ENCODE data around the gene KIF1C. TPM values are rescaled to one million over a fixed set of nuclear protein-coding genes. Genes with fewer than 3 reads are reported as not detected.
"Not testable (repeated sequence)": the region's sequence is repeated elsewhere in the genome, so short reads cannot be mapped to it uniquely, and the experiment has no call there.

KIF1C gene
- total RNA-seq, 2 experiments from 2014 or later: 72.7 to 77.3 TPM

DNA sequence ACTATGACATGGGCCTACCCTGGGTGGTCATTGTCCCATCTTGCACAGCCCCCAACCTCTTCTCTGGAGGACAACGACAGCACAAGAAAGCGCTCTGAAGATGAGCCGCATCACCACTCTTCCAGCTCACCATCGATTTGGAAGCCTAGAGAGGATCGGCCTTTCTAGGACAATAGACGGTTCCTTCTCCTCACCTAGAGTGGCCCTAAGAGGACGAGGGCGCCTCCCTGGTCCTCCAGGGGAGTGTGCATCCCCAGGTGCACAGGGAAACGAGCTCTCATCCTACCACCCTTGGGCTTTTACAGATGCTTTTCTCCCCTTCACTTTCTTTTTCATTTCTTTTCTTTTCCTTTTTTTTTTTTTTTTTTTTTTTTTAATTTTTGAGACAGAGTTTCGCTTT, 57.8 kb downstream of the KIF1C start:
- ChIA-PET POLR2A (no interaction called here), CTCF (interaction anchor here (0.6 kb wide), 2 partner anchors 43 to 97 kb away, joined by 3 to 4 read pairs; no protein-coding TSS in a partner anchor)

DNA sequence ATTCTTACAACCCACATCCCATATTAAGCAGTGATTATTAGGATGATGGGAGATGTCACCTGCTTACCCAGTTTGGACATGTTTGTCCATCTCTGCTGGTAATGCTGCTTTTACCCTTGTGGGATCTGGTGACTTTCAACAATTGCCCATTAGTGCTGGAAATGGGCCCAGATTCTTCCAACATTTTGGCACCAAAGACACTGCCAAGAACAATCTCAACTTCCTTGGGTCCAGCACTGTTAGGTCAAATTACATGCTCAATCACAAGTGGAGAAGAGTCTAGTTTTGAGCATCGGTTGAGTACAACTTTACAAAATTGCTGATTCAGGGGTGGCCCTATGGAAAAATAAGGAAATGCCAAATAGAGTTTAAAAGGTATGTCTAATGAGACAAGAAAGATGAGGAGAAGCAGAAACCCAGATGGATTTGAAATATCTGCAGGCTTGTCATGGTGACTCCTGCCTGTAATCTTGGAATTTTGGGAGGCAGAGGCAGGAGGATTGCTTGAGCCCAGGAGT, 67.5 kb downstream of the KIF1C start:
- POLR2A ChIA-PET: no interaction called here
- CTCF ChIA-PET: no interaction called here

DNA sequence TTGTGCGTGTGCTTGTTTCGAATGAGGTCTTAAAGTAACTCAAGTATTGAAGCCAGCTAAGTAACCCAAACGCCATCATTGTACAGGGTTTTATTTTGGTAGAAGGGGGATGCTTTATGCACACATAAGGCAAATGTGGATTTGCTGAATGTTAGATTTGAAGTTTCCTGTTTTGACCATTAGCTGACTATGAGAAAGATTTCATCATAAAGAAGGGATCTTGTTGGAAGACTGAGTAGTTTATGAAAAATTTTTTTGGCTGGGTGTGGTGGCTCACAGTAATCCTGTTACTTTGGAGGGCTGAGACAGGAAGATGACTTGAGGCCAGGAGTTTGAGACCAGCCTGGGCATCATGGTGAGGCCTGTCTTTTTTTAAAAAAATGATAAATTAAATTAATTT, 70.5 kb downstream of the KIF1C start:
- ChIA-PET CTCF (no interaction called here), POLR2A (interaction anchor here (0.6 kb wide), 1 partner anchor 32 kb away, joined by 6 read pairs; no protein-coding TSS in a partner anchor)

DNA sequence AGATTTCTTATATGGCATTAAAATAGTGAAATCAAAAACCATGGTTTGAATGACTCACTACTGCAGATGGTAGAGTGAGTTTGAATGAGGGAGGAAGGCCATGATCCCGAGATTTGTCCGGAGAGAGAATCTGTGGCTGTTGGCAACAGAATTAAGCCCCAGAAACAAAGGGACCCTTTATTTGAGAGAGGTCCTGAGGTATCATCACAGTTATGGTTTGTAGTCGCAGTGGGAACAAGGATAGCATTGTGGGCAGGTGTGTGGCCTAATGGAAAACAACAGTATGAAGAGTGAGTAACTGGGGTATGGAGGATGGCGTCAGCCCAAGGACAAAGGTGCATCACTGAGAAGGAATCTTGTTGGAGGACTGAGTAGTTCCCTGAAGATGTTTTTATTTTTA, 72.0 kb downstream of the KIF1C start:
- POLR2A ChIA-PET: no interaction called here
- CTCF ChIA-PET: no interaction called here

DNA sequence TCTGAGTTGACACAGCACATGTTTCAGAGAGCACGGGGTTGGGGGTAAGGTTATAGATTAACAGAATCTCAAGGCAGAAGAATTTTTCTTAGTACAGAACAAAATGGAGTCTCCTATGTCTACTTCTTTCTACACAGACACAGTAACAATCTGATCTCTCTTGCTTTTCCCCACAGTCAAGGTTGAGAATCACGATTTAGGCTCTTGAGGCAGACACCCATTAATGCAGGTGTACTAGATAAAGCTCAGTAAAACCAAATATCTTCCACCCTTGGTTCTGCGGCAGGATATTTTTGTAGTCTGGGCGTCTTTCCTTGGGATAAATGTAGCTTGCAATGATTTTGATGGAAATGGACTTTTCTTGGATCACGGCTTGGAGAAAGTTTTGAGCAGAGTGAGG, 77.7 kb downstream of the KIF1C start:
- CTCF ChIA-PET, POLR2A ChIA-PET: not testable (repeated sequence)

DNA sequence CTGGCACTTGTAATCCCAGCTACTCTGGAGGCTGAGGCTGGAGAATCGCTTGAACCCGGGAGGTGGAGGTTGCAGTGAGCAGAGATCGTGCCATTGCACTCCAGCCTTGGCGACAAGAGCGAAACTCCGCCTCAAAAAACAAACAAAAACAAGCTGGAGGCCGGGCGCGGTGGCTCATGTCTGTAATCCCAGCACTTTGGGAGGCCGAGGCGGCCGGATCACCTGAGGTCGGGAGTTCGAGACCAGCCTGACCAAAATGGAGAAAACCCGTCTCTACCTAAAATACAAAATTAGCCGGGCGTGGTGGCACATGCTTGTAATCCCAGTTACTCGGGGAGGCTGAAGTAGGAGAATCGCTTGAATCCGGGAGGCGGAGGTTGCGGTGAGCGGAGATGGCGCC, 79.5 kb downstream of the KIF1C start:
- CTCF ChIA-PET: interaction anchor here (0.6 kb wide), 1 partner anchor 8 kb away, joined by 3 read pairs; no protein-coding TSS in a partner anchor
- POLR2A ChIA-PET: not testable (repeated sequence)

DNA sequence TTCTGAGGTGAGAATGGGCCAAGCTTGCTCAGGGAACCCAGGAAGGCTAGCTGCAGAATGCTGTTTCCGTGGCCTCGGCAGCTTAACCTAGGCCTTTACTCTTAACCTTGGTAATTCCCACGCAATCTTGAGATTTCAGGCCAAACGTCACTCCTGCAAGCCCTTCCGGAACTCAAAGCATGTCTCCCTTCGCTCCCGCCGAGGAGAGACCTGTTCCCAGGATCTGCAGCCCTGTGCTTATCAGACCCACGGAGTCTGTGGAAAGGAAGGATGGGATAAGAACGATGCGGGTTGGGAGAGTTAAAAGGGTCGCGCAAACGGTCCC, 80.0 kb downstream of the KIF1C start:
- ChIA-PET CTCF (interaction anchor here (0.6 to 1.1 kb wide), 3 partner anchors 8 to 80 kb away, joined by 3 to 4 read pairs (median 3); partner anchors contain the start of genes INCA1 and KIF1C), POLR2A (no interaction called here)

Other genes starting within 250 kb of the KIF1C start
- gene TM4SF5, start 226.1 kb upstream of the KIF1C start, total RNA-seq: not detected
- under 1 TPM; 0.29 to 0.32 TPM for gene VMO1, start 211.6 kb upstream of the KIF1C start, total RNA-seq
- not detected for gene GLTPD2, start 209.0 kb upstream of the KIF1C start, total RNA-seq
- gene PSMB6, start 201.8 kb upstream of the KIF1C start, total RNA-seq: 100 to 1,000 TPM; 183 to 184 TPM
- 10 to 100 TPM in 1 of 2 experiments, 1 to 10 TPM in 1; 10.0 to 12.6 TPM for gene PLD2, start 190.8 kb upstream of the KIF1C start, total RNA-seq
- gene MINK1, start 164.6 kb upstream of the KIF1C start, total RNA-seq: 10 to 100 TPM; 46.8 to 48.5 TPM
- 1 to 10 TPM; 2.8 to 3.2 TPM for gene C17orf107, start 98.4 kb upstream of the KIF1C start, total RNA-seq
- under 1 TPM; 0.38 to 0.42 TPM for gene CHRNE, start 94.9 kb upstream of the KIF1C start, total RNA-seq
- not detected for gene GP1BA, start 65.7 kb upstream of the KIF1C start, total RNA-seq
- 10 to 100 TPM; 91.7 to 92.9 TPM for gene SLC25A11, start 57.9 kb upstream of the KIF1C start, total RNA-seq
- 100 to 1,000 TPM; 179 to 192 TPM for gene RNF167, start 57.7 kb upstream of the KIF1C start, total RNA-seq
- 1,000 to 10,000 TPM; 1,847 to 1,866 TPM for gene PFN1, start 49.4 kb upstream of the KIF1C start, total RNA-seq
- gene ENO3, start 46.8 kb upstream of the KIF1C start, total RNA-seq: 10 to 100 TPM; 28.2 to 31.5 TPM
- 10 to 100 TPM; 64.0 to 64.8 TPM for gene SPAG7, start 30.1 kb upstream of the KIF1C start, total RNA-seq
- gene CAMTA2, start 10.3 kb upstream of the KIF1C start, total RNA-seq: 100 to 1,000 TPM; 120 to 125 TPM
- under 1 TPM; 0.30 to 0.31 TPM for gene INCA1, start 428 bp upstream of the KIF1C start, total RNA-seq
- under 1 TPM; 0.21 to 0.32 TPM for gene SLC52A1, start 37.5 kb downstream of the KIF1C start, total RNA-seq
- gene ZFP3, start 80.5 kb downstream of the KIF1C start, total RNA-seq: 1 to 10 TPM; 2.6 to 2.7 TPM
- 10 to 100 TPM; 23.9 to 24.8 TPM for gene ZNF232, start 113.9 kb downstream of the KIF1C start, total RNA-seq
- under 1 TPM; 0.04 TPM for gene USP6, start 118.1 kb downstream of the KIF1C start, total RNA-seq
- gene ZNF594, start 193.9 kb downstream of the KIF1C start, total RNA-seq: 10 to 100 TPM; 11.9 to 12.1 TPM
- under 1 TPM; 0.08 to 0.23 TPM for gene SCIMP, start 236.9 kb downstream of the KIF1C start, total RNA-seq